Activated CD8-positive, alpha-beta memory T cell treated with anti-CD3 and anti-CD28 coated beads, Interleukin-2, amount 50 U/mL, for 48 hours (primary cell): ENCODE results near the gene PDIA4.
"Not testable (repeated sequence)": the region's sequence is repeated elsewhere in the genome, so short reads cannot be mapped to it uniquely, and the experiment has no call there.

Source experiments
- DNase-seq: peaks from one replicate; pipeline ENCODE4 v3.0.0-alpha.2; 2020

Gene PDIA4

GRCh38 chr7:149031353-149031910, 3.1 kb upstream of the PDIA4 start:
- no peak for DNase-seq

GRCh38 chr7:149030439-149030838, 2.1 kb upstream of the PDIA4 start:
- not testable (repeated sequence) for DNase-seq

GRCh38 chr7:149027611-149028345, 527 bp downstream of the PDIA4 start:
- DNase-seq: no peak

GRCh38 chr7:149027055-149027454, 1.2 kb downstream of the PDIA4 start:
- DNase-seq: no peak

GRCh38 chr7:149023662-149024061, 4.6 kb downstream of the PDIA4 start:
- DNase-seq: no peak

- DNase-seq: no peak
These were observed 5.4 kb downstream of the PDIA4 start for GRCh38 chr7:149022756-149023360.

- DNase-seq: no peak
These were observed 6.6 kb downstream of the PDIA4 start for GRCh38 chr7:149021725-149022062.

- no peak for DNase-seq
These were observed 7.8 kb downstream of the PDIA4 start for GRCh38 chr7:149020483-149020882.

- DNase-seq: no peak
These were observed 11.4 kb downstream of the PDIA4 start for GRCh38 chr7:149016876-149017275.

- DNase-seq: no peak
These were observed 14.0 kb downstream of the PDIA4 start for GRCh38 chr7:149014309-149014708.

- no peak for DNase-seq
These were observed 14.4 kb downstream of the PDIA4 start for GRCh38 chr7:149013876-149014275.

- DNase-seq: not testable (repeated sequence)
These were observed 15.6 kb downstream of the PDIA4 start for GRCh38 chr7:149012730-149013129.

GRCh38 chr7:149011491-149011890, 16.8 kb downstream of the PDIA4 start:
- DNase-seq: no peak

- no peak for DNase-seq
These were observed 17.9 kb downstream of the PDIA4 start for GRCh38 chr7:149010451-149010850.

- no peak for DNase-seq
These were observed 18.8 kb downstream of the PDIA4 start for GRCh38 chr7:149009527-149009926.

- no peak for DNase-seq
These were observed 20.7 kb downstream of the PDIA4 start for GRCh38 chr7:149007611-149008010.

- no peak for DNase-seq
These were observed 21.2 kb downstream of the PDIA4 start for GRCh38 chr7:149007146-149007545.

- no peak for DNase-seq
These were observed 22.0 kb downstream of the PDIA4 start for GRCh38 chr7:149006345-149006725.

GRCh38 chr7:149005427-149006344, 22.6 kb downstream of the PDIA4 start:
- peak; percentile 96 for DNase-seq

- DNase-seq: no peak
These were observed 23.6 kb downstream of the PDIA4 start for GRCh38 chr7:149004405-149005370.

- no peak for DNase-seq
These were observed 24.6 kb downstream of the PDIA4 start for GRCh38 chr7:149003560-149004305.
